GM21423 (cell line): ENCODE data around the gene PARVA.

ENCODE experiments used
- ATAC-seq: cut with Tn5 transposase; IDR thresholded peaks from one replicate; pipeline ENCODE4 v1.9.1; 2021; ENCODE audit warnings: mild to moderate bottlenecking, moderate library complexity; ENCODE audit not compliant: unreplicated experiment

PARVA gene

GRCh38 chr11:12430351-12430750, 53.0 kb downstream of the PARVA start:
- ATAC-seq = no peak

- ATAC-seq = no peak
These were observed 53.7 kb downstream of the PARVA start for GRCh38 chr11:12430954-12431595.

- ATAC-seq = no peak
These were observed 55.1 kb downstream of the PARVA start for GRCh38 chr11:12432507-12432906.

GRCh38 chr11:12433121-12433520, 55.8 kb downstream of the PARVA start:
- no peak for ATAC-seq

- no peak for ATAC-seq
These were observed 56.4 kb downstream of the PARVA start for GRCh38 chr11:12433571-12434324.

GRCh38 chr11:12434325-12434654, 56.9 kb downstream of the PARVA start:
- ATAC-seq = no peak

- no peak for ATAC-seq
These were observed 57.9 kb downstream of the PARVA start for GRCh38 chr11:12435264-12435663.

GRCh38 chr11:12436266-12436665, 58.9 kb downstream of the PARVA start:
- ATAC-seq = no peak

GRCh38 chr11:12438291-12438690, 60.9 kb downstream of the PARVA start:
- no peak for ATAC-seq

GRCh38 chr11:12439615-12440014, 62.2 kb downstream of the PARVA start:
- ATAC-seq = no peak

GRCh38 chr11:12440565-12440964, 63.2 kb downstream of the PARVA start:
- ATAC-seq = no peak

GRCh38 chr11:12441231-12441861, 64.0 kb downstream of the PARVA start:
- no peak for ATAC-seq

- ATAC-seq = no peak
These were observed 67.2 kb downstream of the PARVA start for GRCh38 chr11:12444601-12445000.

GRCh38 chr11:12445001-12445400, 67.6 kb downstream of the PARVA start:
- ATAC-seq = no peak

GRCh38 chr11:12446863-12447262, 69.5 kb downstream of the PARVA start:
- ATAC-seq = no peak

GRCh38 chr11:12448131-12448939, 71.0 kb downstream of the PARVA start:
- ATAC-seq = no peak

GRCh38 chr11:12449961-12450715, 72.8 kb downstream of the PARVA start:
- no peak for ATAC-seq

GRCh38 chr11:12451179-12451814, 73.9 kb downstream of the PARVA start:
- ATAC-seq = no peak

GRCh38 chr11:12453243-12453642, 75.9 kb downstream of the PARVA start:
- no peak for ATAC-seq

GRCh38 chr11:12454782-12455181, 77.4 kb downstream of the PARVA start:
- no peak for ATAC-seq
